Keratinocyte (primary cell): Measurements from ENCODE around the gene AKAP6. TPM values are rescaled to one million over a fixed set of nuclear protein-coding genes. Genes with fewer than 3 reads are reported as not detected.

Source experiments
- DNase-seq: peaks from one replicate; pipeline ENCODE4 v3.0.0-alpha.2; 2011; ENCODE audit warnings: low read depth, missing footprints, low spot score
- FAIRE-seq: peaks from 2 replicates; lab custom pipeline; 2011; peaks lifted over from hg19 to GRCh38; lab: Jason Lieb, UNC
- H2AFZ ChIP-seq: 2 replicates; pipeline ENCODE4 v1.6.0; 2012; ENCODE audit warnings: low read length, control low read depth, inconsistent platforms; ENCODE audit not compliant: control insufficient read depth
- H3K27ac ChIP-seq: 2 replicates; pipeline ENCODE4 v1.5.1; 2011; ENCODE audit warnings: low read length; ENCODE audit not compliant: control insufficient read depth, insufficient read depth
- H3K27me3 ChIP-seq: 3 replicates; pipeline ENCODE4 v1.6.0; 2011; ENCODE audit warnings: low read length; ENCODE audit not compliant: control insufficient read depth, insufficient read depth; ENCODE audit errors: extremely low read depth
- H3K36me3 ChIP-seq, 2 experiments: 2 replicates in 1 of 2; 3 replicates in 1 of 2; pipeline ENCODE4 v1.5.1; 2011; ENCODE audit warnings: low read length in 2 of 2, mild to moderate bottlenecking in 1 of 2; ENCODE audit not compliant: control insufficient read depth in 2 of 2, insufficient read depth in 2 of 2; ENCODE audit errors: extremely low read depth in 1 of 2
- H3K4me1 ChIP-seq: 3 replicates; pipeline ENCODE4 v1.5.1; 2011; ENCODE audit warnings: low read length; ENCODE audit not compliant: control insufficient read depth, insufficient read depth; ENCODE audit errors: extremely low read depth
- H3K4me2 ChIP-seq: 3 replicates; pipeline ENCODE4 v1.6.0; 2011; ENCODE audit warnings: low read depth, low read length; ENCODE audit not compliant: control insufficient read depth, insufficient read depth; ENCODE audit errors: extremely low read depth
- H3K4me3 ChIP-seq, 3 experiments: fragments of 200-600 bp in 1 of 3; sonication (generic) in 1 of 3; 2 replicates in 2 of 3; 3 replicates in 1 of 3; pipeline ENCODE4 v1.5.1; 2011 to 2016; ENCODE audit warnings: low read length in 3 of 3, mild to moderate bottlenecking in 3 of 3, control low read depth in 2 of 3, inconsistent platforms in 1 of 3, low read depth in 1 of 3, mixed read lengths in 1 of 3, mixed run types in 1 of 3, moderate library complexity in 1 of 3; ENCODE audit not compliant: control insufficient read depth in 2 of 3, insufficient read depth in 2 of 3; ENCODE audit errors: extremely low read depth in 1 of 3
- H3K79me2 ChIP-seq: 2 replicates; pipeline ENCODE4 v1.6.0; 2012; ENCODE audit warnings: low read length; ENCODE audit not compliant: control insufficient read depth, insufficient read depth
- H3K9ac ChIP-seq: 3 replicates; pipeline ENCODE4 v1.6.0; 2011; ENCODE audit warnings: low read length; ENCODE audit not compliant: control insufficient read depth, insufficient read depth; ENCODE audit errors: extremely low read depth
- H3K9me1 ChIP-seq: 3 replicates; pipeline ENCODE4 v1.6.0; 2011; ENCODE audit warnings: low read length; ENCODE audit not compliant: control insufficient read depth, insufficient read depth; ENCODE audit errors: extremely low read depth
- H3K9me3 ChIP-seq: 2 replicates; pipeline ENCODE4 v1.5.1; 2012; ENCODE audit warnings: low read depth, low read length; ENCODE audit not compliant: control insufficient read depth
- H4K20me1 ChIP-seq: 3 replicates; pipeline ENCODE4 v1.6.0; 2011; ENCODE audit warnings: low read length; ENCODE audit not compliant: control insufficient read depth, insufficient read depth; ENCODE audit errors: extremely low read depth
- CTCF ChIP-seq, 3 experiments: IDR thresholded peaks in 1 of 3; conservative IDR thresholded peaks in 1 of 3; optimal IDR thresholded peaks in 1 of 3; 2 replicates in 2 of 3; 3 replicates in 1 of 3; pipeline versions ENCODE3 to v1.5.1; 2011; ENCODE audit warnings: low read length in 3 of 3, mild to moderate bottlenecking in 3 of 3, moderate library complexity in 2 of 3, control low read depth in 1 of 3, inconsistent platforms in 1 of 3; ENCODE audit not compliant: insufficient read depth in 2 of 3; ENCODE audit errors: extremely low read depth in 1 of 3
- EZH2 ChIP-seq: IDR thresholded peaks from one replicate; pipeline ENCODE4 v1.6.1; 2012; ENCODE audit warnings: inconsistent platforms, mild to moderate bottlenecking, low read length, moderate library complexity
- dilution Hi-C: fragments of 300-500 bp; cut with MboI; formaldehyde crosslinking; loops from one replicate; pipeline ENCODE4 v1.7.0; 2020; ENCODE audit warnings: low sequenced_read_pairs; ENCODE audit not compliant: extremely low pct_ligation_motif_present
- polyA plus RNA-seq, 5 experiments: library from polyadenylated mRNA; depleted of rRNA in 3 of 5; stranded (reverse) in 3 of 5; stranded (forward) in 1 of 5; unstranded in 1 of 5; fragments of >200 nt; gene quantifications; 1 replicate in 1 of 5; 2 replicates in 3 of 5; 3 replicates in 1 of 5; pipeline versions ENCODE4 v1.2.1 to v1.2.3, GENCODE V29; 2011 to 2012; ENCODE audit warnings: missing spikeins in 2 of 5, low read depth in 1 of 5, low replicate concordance in 1 of 5

Gene AKAP6
- polyA plus RNA-seq, 1 donor (not counting 4 experiments of a cell fraction or from before 2014, with no cell fraction given), result 2.0 TPM

GRCh38 chr14:32434880-32435279 lies 105.8 kb downstream of the AKAP6 start:
- Histone ChIP-seq H3K4me1 (no peaks in the 10 kb centered on the region), H3K9me1 (no peaks in the 10 kb centered on the region), H3K4me2 (no peak overlapping the region), H3K79me2 (no peaks in the 10 kb centered on the region), H3K27me3 (no peaks in the 10 kb centered on the region), H4K20me1 (no peaks in the 10 kb centered on the region), H3K9me3 (no peaks in the 10 kb centered on the region), H3K36me3 (no peaks in the 10 kb centered on the region), H3K27ac (no peak overlapping the region), H2AFZ (no peak overlapping the region), H3K4me3 (no peak overlapping the region), H3K9ac (no peak overlapping the region)
- no peak for TF ChIP-seq CTCF (optimal IDR thresholded peaks at IDR 0.05 in 1 of 3, IDR thresholded peaks at IDR 0.05 in 1 of 3, conservative IDR thresholded peaks at IDR 0.05 in 1 of 3; ENCODE audit: extremely low read depth in 1 of 3, insufficient read depth in 2 of 3, low read length in 3 of 3)
- TF ChIP-seq EZH2, result no peak
- dilution Hi-C loops, result no loop called here
- FAIRE-seq (no peak), DNase-seq (no peak)

- no peaks in the 10 kb centered on the region for H3K9me3 ChIP-seq
- H3K27me3 ChIP-seq, result no peaks in the 10 kb centered on the region
- DNase-seq (no peak), FAIRE-seq (no peak)
- H3K9ac ChIP-seq, result no peak overlapping the region
- no peak overlapping the region for H3K4me3 ChIP-seq
- dilution Hi-C loops, result no loop called here
- no peaks in the 10 kb centered on the region for H4K20me1 ChIP-seq
- TF ChIP-seq CTCF (optimal IDR thresholded peaks at IDR 0.05 in 1 of 3, IDR thresholded peaks at IDR 0.05 in 1 of 3, conservative IDR thresholded peaks at IDR 0.05 in 1 of 3; ENCODE audit: extremely low read depth in 1 of 3, insufficient read depth in 2 of 3, low read length in 3 of 3) (no peak), EZH2 (no peak)
- no peak overlapping the region for H2AFZ ChIP-seq
- no peak overlapping the region for H3K27ac ChIP-seq
- H3K9me1 ChIP-seq, result no peaks in the 10 kb centered on the region
- H3K4me2 ChIP-seq, result no peak overlapping the region
- no peaks in the 10 kb centered on the region for H3K4me1 ChIP-seq
- no peaks in the 10 kb centered on the region for H3K36me3 ChIP-seq
- no peaks in the 10 kb centered on the region for H3K79me2 ChIP-seq
These were observed 106.3 kb downstream of the AKAP6 start for GRCh38 chr14:32435411-32435810.
